Psoas muscle (tissue), 8 donors: ENCODE results near the gene BFSP1. TPM values are rescaled to one million over a fixed set of nuclear protein-coding genes. Genes with fewer than 3 reads are reported as not detected.

Source experiments
- ATAC-seq, 4 donors: fragments of 200-7000 bp; cut with Tn5 transposase; one replicate each; pipeline ENCODE4 v1.9.1; 2020; ENCODE audit warnings: moderate library complexity in 3 of 4, mild to moderate bottlenecking in 2 of 4
- DNase-seq, 2 donors: peaks; one replicate each; pipeline ENCODE4 v3.0.0-alpha.2; 2020
- H3K27ac ChIP-seq: fragments of 200-600 bp; one replicate; pipeline ENCODE4 v1.8.0; 2022
- H3K27me3 ChIP-seq, 3 donors: fragments of 200-600 bp in 1 of 3; one replicate each; pipeline versions ENCODE4 v1.6.1 to v1.8.0; 2013 to 2022; ENCODE audit warnings: low read length in 2 of 3, mild to moderate bottlenecking in 2 of 3, moderate library complexity in 1 of 3; ENCODE audit not compliant: insufficient read depth in 3 of 3
- H3K36me3 ChIP-seq, 2 donors: fragments of 200-600 bp in 1 of 2; one replicate each; pipeline versions ENCODE4 v1.6.1 to v1.8.0; 2013 to 2022; ENCODE audit warnings: low read depth in 1 of 2, mild to moderate bottlenecking in 1 of 2, moderate library complexity in 1 of 2; ENCODE audit not compliant: insufficient read depth in 1 of 2
- H3K4me1 ChIP-seq: fragments of 200-600 bp; one replicate; pipeline ENCODE4 v1.8.0; 2022
- H3K4me3 ChIP-seq: fragments of 200-600 bp; one replicate; pipeline ENCODE4 v1.8.0; 2022; ENCODE audit warnings: mild to moderate bottlenecking
- H3K9me3 ChIP-seq: fragments of 200-600 bp; one replicate; pipeline ENCODE4 v1.8.0; 2022
- CTCF ChIP-seq: fragments of 200-600 bp; IDR thresholded peaks from one replicate; pipeline ENCODE4 v1.8.0; 2022; ENCODE audit warnings: antibody characterized with exemption
- WGBS, 3 donors: extraction: QIAGEN DNeasy Blood & Tissue Kit; methylation state at CpG; one replicate each; pipeline versions ENCODE4 v1.1.6 to v1.1.7; 2013; 5-methylcytosine and 5-hydroxymethylcytosine counted together
- intact Hi-C, 2 donors: fragments of 100-400 bp; cut with DNase I; formaldehyde crosslinking; loops; one replicate each; pipeline versions ENCODE4 v1.11.0 to v1.14.2; 2022
- polyA plus RNA-seq, 3 donors: library from polyadenylated mRNA; stranded (reverse); fragments of 200-250 nt; gene quantifications; one replicate each; pipeline ENCODE4 v1.2.3, GENCODE V29; 2013
- total RNA-seq, 4 donors: library from RNA; stranded (reverse); fragmentation: NEBNext Ultra II Directional in 2 of 4; extraction: Animal tissue kit (Norgen Biotek cat#: 25700) in 2 of 4; gene quantifications; one replicate each; pipeline versions ENCODE4 v1.2.1 to v1.2.4, GENCODE V29; 2021 to 2023
- donor health status: healthy with polysubstance abuse.
- donor health status: DM: no; HTN: no; CAD: no; lungs with moderate emphysema.
- donor health status: Bipolar disorder and iron deficiency.
- donor health status: healthy.
- donor health status: DM: yes; HTN: yes; CAD: no.
- donor health status: DM: no; HTN: no; CAD: no.
- donor health status: DM: no; HTN: no; CAD: no.
- donor health status: DM: yes; HTN: yes; CAD: no.

BFSP1 gene
- total and polyA plus RNA-seq, 7 donors: 0.12 to 0.57 (median 0.24) TPM; not detected in 1

- Histone ChIP-seq H3K36me3 (no peaks in the 10 kb centered on the region), H3K4me3 (no peak overlapping the region), H3K4me1 (peaks cover 4% of the 10 kb centered on the region), H3K27me3 (no peaks in the 10 kb centered on the region), H3K27ac (no peak overlapping the region), H3K9me3 (no peaks in the 10 kb centered on the region)
- no peak for ATAC-seq
- DNase-seq: no peak
- TF ChIP-seq CTCF: no peak
- WGBS, 3 donors: 11 to 17% (median 16%) methylated on average over 1 of the region's 1 CpG
- intact Hi-C loops: loop anchor here in 1 of 2 donors (10.0 kb wide), 2 partner anchors 371 to 461 kb away; no protein-coding TSS in a partner anchor
Observed at GRCh38 chr20:17533396-17533795, 2.2 kb upstream of the BFSP1 start.

GRCh38 chr20:17531665-17532025 is 466 bp upstream of the BFSP1 start:
- ATAC-seq: no peak
- no peak for TF ChIP-seq CTCF
- peak overlapping the region; percentile 60 for H3K27ac ChIP-seq

GRCh38 chr20:17530153-17530552 is 1.0 kb downstream of the BFSP1 start:
- no peak for TF ChIP-seq CTCF
- Histone ChIP-seq H3K36me3 (no peaks in the 10 kb centered on the region), H3K27ac (no peak overlapping the region), H3K4me1 (peaks cover 4% of the 10 kb centered on the region), H3K27me3 (no peaks in the 10 kb centered on the region), H3K9me3 (no peaks in the 10 kb centered on the region), H3K4me3 (peak overlapping the region; percentile 70)
- 83 to 89% (median 85%) methylated on average over 7 of the region's 7 CpGs for WGBS, 3 donors
- no peak for DNase-seq
- intact Hi-C loops: loop anchor here in 1 of 2 donors (10.0 kb wide), 2 partner anchors 375 to 465 kb away; no protein-coding TSS in a partner anchor
- no peak for ATAC-seq

More at GRCh38 chr20:17531665-17532025, 466 bp upstream of the BFSP1 start:
- Histone ChIP-seq H3K9me3 (no peaks in the 10 kb centered on the region), H3K27me3 (no peaks in the 10 kb centered on the region), H3K36me3 (no peaks in the 10 kb centered on the region), H3K4me3 (peak overlapping the region; percentile 70), H3K4me1 (peaks cover 4% of the 10 kb centered on the region)
- 77 to 82% (median 78%) methylated on average over 5 of the region's 5 CpGs for WGBS, 3 donors
- DNase-seq: no peak
- intact Hi-C loops: loop anchor here in 1 of 2 donors (10.0 kb wide), 2 partner anchors 373 to 463 kb away; no protein-coding TSS in a partner anchor

- no peak for DNase-seq
- Histone ChIP-seq H3K36me3 (no peaks in the 10 kb centered on the region), H3K27me3 (no peaks in the 10 kb centered on the region), H3K4me3 (no peak overlapping the region), H3K27ac (no peak overlapping the region), H3K4me1 (peaks cover 4% of the 10 kb centered on the region), H3K9me3 (no peaks in the 10 kb centered on the region)
- intact Hi-C loops: no loop called here
- no peak for ATAC-seq
- TF ChIP-seq CTCF: no peak
Observed at GRCh38 chr20:17529586-17529985, 1.6 kb downstream of the BFSP1 start.

GRCh38 chr20:17525650-17526049 is 5.5 kb downstream of the BFSP1 start:
- H3K4me3 ChIP-seq: no peak overlapping the region
- H3K27ac ChIP-seq: no peak overlapping the region
- TF ChIP-seq CTCF: no peak
- no peaks in the 10 kb centered on the region for H3K9me3 ChIP-seq
- intact Hi-C loops: no loop called here
- DNase-seq: no peak
- no peak for ATAC-seq
- H3K36me3 ChIP-seq: no peaks in the 10 kb centered on the region
- no peaks in the 10 kb centered on the region for H3K27me3 ChIP-seq
- H3K4me1 ChIP-seq: peaks cover 7% of the 10 kb centered on the region
